Gastrocnemius medialis (tissue), 4 donors: ENCODE measurements around the gene PNPLA3. TPM values are rescaled to one million over a fixed set of nuclear protein-coding genes. Genes with fewer than 3 reads are reported as not detected.

Experiments
- ATAC-seq, 2 donors: fragments of 150-250 bp; one replicate each; pipeline ENCODE4 v1.9.1; 2016
- DNase-seq, 2 donors: peaks; one replicate each; pipeline ENCODE4 v3.0.0-alpha.2; 2019
- H3K27ac ChIP-seq, 4 donors: fragments of 200-600 bp; sonication (generic); 1 replicate in 1 of 4; 2 replicates in 3 of 4; pipeline ENCODE4 v1.5.1; 2016 to 2018; ENCODE audit warnings: mild to moderate bottlenecking in 2 of 4, moderate library complexity in 1 of 4
- H3K27me3 ChIP-seq, 3 donors: fragments of 200-600 bp; sonication (generic) in 2 of 3; 1 replicate in 1 of 3; 2 replicates in 2 of 3; pipeline versions ENCODE4 v1.5.1 to v1.6.0; 2016 to 2019; ENCODE audit warnings: mild to moderate bottlenecking in 1 of 3, moderate library complexity in 1 of 3
- H3K36me3 ChIP-seq, 2 donors: fragments of 200-600 bp; sonication (generic) in 1 of 2; one replicate each; pipeline ENCODE4 v1.5.1; 2017 to 2018
- H3K4me1 ChIP-seq, 2 donors: fragments of 200-600 bp; sonication (generic) in 1 of 2; one replicate each; pipeline ENCODE4 v1.5.1; 2016 to 2017; ENCODE audit warnings: mild to moderate bottlenecking in 2 of 2
- H3K4me3 ChIP-seq, 4 donors: fragments of 200-600 bp; sonication (generic) in 3 of 4; 1 replicate in 1 of 4; 2 replicates in 3 of 4; pipeline ENCODE4 v1.5.1; 2016 to 2019; ENCODE audit warnings: mild to moderate bottlenecking in 2 of 4
- H3K9me3 ChIP-seq, 3 donors: fragments of 200-600 bp; sonication (generic) in 2 of 3; 1 replicate in 1 of 3; 2 replicates in 2 of 3; pipeline ENCODE4 v1.5.1; 2016 to 2019
- POLR2A ChIP-seq, 2 donors: fragments of 450-650 bp; IDR thresholded peaks; one replicate each; pipeline ENCODE4 v1.6.1; 2017; ENCODE audit warnings: antibody characterized with exemption in 2 of 2, mild to moderate bottlenecking in 2 of 2, moderate library complexity in 2 of 2
- in situ Hi-C, 4 donors: fragments of 200-750 bp; cut with MboI; loops; one replicate each; pipeline versions ENCODE4 v1.15.0 to v1.8.0; 2017; ENCODE audit warnings: low sequenced_read_pairs in 4 of 4
- intact Hi-C: fragments of 100-400 bp; cut with DNase I; formaldehyde crosslinking; loops from one replicate; pipeline ENCODE4 v1.15.1; 2023; ENCODE audit warnings: low total_unique reads
- total RNA-seq, 4 donors: library from RNA; depleted of rRNA; stranded (reverse); fragments of >200 nt; gene quantifications; one replicate each; pipeline versions ENCODE4 v1.1.0 to v1.2.3, GENCODE V29; 2016
- TF ChIP-seq, protein P1 (sequence below), 5 experiments: fragments of 450-650 bp in 3 of 5; fragments of 200-600 bp in 2 of 5; sonication (generic) in 2 of 5; IDR thresholded peaks in 4 of 5; conservative IDR thresholded peaks in 1 of 5; 1 replicate in 4 of 5; 2 replicates in 1 of 5; pipeline ENCODE4 v1.5.1; 2016 to 2019; ENCODE audit warnings: antibody characterized with exemption in 5 of 5, mild to moderate bottlenecking in 3 of 5, moderate library complexity in 3 of 5

Gene PNPLA3
- total RNA-seq, 4 donors from 2014 or later: 0.58 to 2.3 (median 1.4) TPM; not detected in 1

- TF ChIP-seq, protein P1, sequence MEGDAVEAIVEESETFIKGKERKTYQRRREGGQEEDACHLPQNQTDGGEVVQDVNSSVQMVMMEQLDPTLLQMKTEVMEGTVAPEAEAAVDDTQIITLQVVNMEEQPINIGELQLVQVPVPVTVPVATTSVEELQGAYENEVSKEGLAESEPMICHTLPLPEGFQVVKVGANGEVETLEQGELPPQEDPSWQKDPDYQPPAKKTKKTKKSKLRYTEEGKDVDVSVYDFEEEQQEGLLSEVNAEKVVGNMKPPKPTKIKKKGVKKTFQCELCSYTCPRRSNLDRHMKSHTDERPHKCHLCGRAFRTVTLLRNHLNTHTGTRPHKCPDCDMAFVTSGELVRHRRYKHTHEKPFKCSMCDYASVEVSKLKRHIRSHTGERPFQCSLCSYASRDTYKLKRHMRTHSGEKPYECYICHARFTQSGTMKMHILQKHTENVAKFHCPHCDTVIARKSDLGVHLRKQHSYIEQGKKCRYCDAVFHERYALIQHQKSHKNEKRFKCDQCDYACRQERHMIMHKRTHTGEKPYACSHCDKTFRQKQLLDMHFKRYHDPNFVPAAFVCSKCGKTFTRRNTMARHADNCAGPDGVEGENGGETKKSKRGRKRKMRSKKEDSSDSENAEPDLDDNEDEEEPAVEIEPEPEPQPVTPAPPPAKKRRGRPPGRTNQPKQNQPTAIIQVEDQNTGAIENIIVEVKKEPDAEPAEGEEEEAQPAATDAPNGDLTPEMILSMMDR (IDR thresholded peaks at IDR 0.05 in 4 of 5, conservative IDR thresholded peaks at IDR 0.05 in 1 of 5): no peak
- TF ChIP-seq POLR2A (IDR thresholded peaks at IDR 0.05): no peak
- peaks cover 0 to 72% of the 10 kb centered on the region in 2 donors for H3K36me3 ChIP-seq
- H3K4me3 ChIP-seq: no peak overlapping the region
- DNase-seq (peak; percentile 55 to 59), ATAC-seq (peak; percentile 77 to 87)
- peaks cover 14 to 16% of the 10 kb centered on the region in 2 donors for H3K4me1 ChIP-seq
- peak overlapping the region; percentile 51 to 81 (median 64) for H3K27ac ChIP-seq
- no peaks in the 10 kb centered on the region for H3K9me3 ChIP-seq
- no peaks in the 10 kb centered on the region for H3K27me3 ChIP-seq
- in situ Hi-C loops (loop anchor here in 1 of 4 donors (25.0 kb wide), 1 partner anchor 652 kb away; no protein-coding TSS in a partner anchor), intact Hi-C loops (no loop called here)
Observed at GRCh38 chr22:43985532-43985931, 61.9 kb downstream of the PNPLA3 start.

GRCh38 chr22:43988116-43988820 is 64.7 kb downstream of the PNPLA3 start:
- intact Hi-C loops: no loop called here
- Histone ChIP-seq H3K4me3 (no peak overlapping the region), H3K9me3 (no peaks in the 10 kb centered on the region), H3K36me3 (peaks cover 0 to 71% of the 10 kb centered on the region in 2 donors), H3K4me1 (peaks cover 14 to 20% of the 10 kb centered on the region in 2 donors), H3K27me3 (no peaks in the 10 kb centered on the region), H3K27ac (peak overlapping the region in 3 of 4 donors; percentile 11 to 81 (median 67))
- no peak for DNase-seq
- TF ChIP-seq, protein P1 (IDR thresholded peaks at IDR 0.05 in 4 of 5, conservative IDR thresholded peaks at IDR 0.05 in 1 of 5): no peak
- no peak for TF ChIP-seq POLR2A (IDR thresholded peaks at IDR 0.05)
- ATAC-seq: peak in 1 of 2 donors; percentile 45
- in situ Hi-C loops: loop anchor here in 1 of 4 donors (25.0 kb wide), 1 partner anchor 649 kb away; no protein-coding TSS in a partner anchor

- no peaks in the 10 kb centered on the region for H3K9me3 ChIP-seq
- no peak overlapping the region for H3K4me3 ChIP-seq
- H3K27ac ChIP-seq: peak overlapping the region in 3 of 4 donors; percentile 11 to 81 (median 67)
- TF ChIP-seq, protein P1 (IDR thresholded peaks at IDR 0.05 in 4 of 5, conservative IDR thresholded peaks at IDR 0.05 in 1 of 5): no peak
- no peak for TF ChIP-seq POLR2A (IDR thresholded peaks at IDR 0.05)
- H3K36me3 ChIP-seq: peaks cover 0 to 64% of the 10 kb centered on the region in 2 donors
- ATAC-seq (no peak), DNase-seq (no peak)
- no peaks in the 10 kb centered on the region for H3K27me3 ChIP-seq
- intact Hi-C loops (no loop called here), in situ Hi-C loops (loop anchor here in 1 of 4 donors (25.0 kb wide), 1 partner anchor 648 kb away; no protein-coding TSS in a partner anchor)
- H3K4me1 ChIP-seq: peaks cover 21 to 27% of the 10 kb centered on the region in 2 donors
Observed at GRCh38 chr22:43988960-43989359, 65.4 kb downstream of the PNPLA3 start.

DNA sequence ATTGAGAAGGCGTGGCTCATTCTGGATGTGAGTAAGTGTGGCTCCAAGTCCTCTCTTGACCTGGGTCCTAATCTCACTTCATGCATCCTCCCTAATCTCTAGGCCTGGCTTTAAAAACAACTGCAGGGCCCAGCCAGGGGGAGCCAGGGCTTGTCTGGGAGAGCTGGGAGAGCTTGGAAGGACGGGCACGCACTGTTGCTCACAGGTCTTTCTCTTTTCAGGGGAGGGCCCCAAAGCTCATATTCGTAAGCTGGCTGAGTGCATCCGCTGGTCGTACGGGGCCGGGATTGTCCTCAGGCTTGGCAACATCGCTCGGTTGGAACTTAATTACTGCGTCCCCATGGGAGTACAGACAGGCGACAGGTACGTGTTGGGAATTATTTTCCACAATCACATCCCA is 66.4 kb downstream of the PNPLA3 start:
- TF ChIP-seq, protein P1 (IDR thresholded peaks at IDR 0.05 in 4 of 5, conservative IDR thresholded peaks at IDR 0.05 in 1 of 5): no peak
- TF ChIP-seq POLR2A (IDR thresholded peaks at IDR 0.05): no peak
- in situ Hi-C loops: loop anchor here (5.0 to 25.0 kb wide), 3 partner anchors 97 to 647 kb away; no protein-coding TSS in a partner anchor
- Histone ChIP-seq H3K27ac (no peak overlapping the region), H3K4me3 (no peak overlapping the region), H3K9me3 (no peaks in the 10 kb centered on the region), H3K36me3 (peaks cover 0 to 53% of the 10 kb centered on the region in 2 donors), H3K27me3 (no peaks in the 10 kb centered on the region), H3K4me1 (peaks cover 28 to 37% of the 10 kb centered on the region in 2 donors)
- ATAC-seq (no peak), DNase-seq (no peak)
- intact Hi-C loops: loop anchor here (10.0 kb wide), 1 partner anchor 185 kb away; no protein-coding TSS in a partner anchor
